WTC11 (cell line): ENCODE data around the gene GUCA2A. TPM values are rescaled to one million over a fixed set of nuclear protein-coding genes. Genes with fewer than 3 reads are reported as not detected.

Source experiments
- ATAC-seq: fragments of 200-7000 bp; cut with Tn5 transposase; 2 replicates; pipeline ENCODE4 v1.10.0; 2021; ENCODE audit warnings: mild to moderate bottlenecking, moderate library complexity
- CTCF ChIA-PET: fragments of 300-600 bp; sonication (Branson Sonifier 250); formaldehyde crosslinking; loops from one replicate; lab custom pipeline; 2021; ENCODE audit warnings: antibody characterized with exemption; lab: Charles Lee
- POLR2A ChIA-PET: fragments of 350-600 bp; sonication (Branson Sonifier 250); formaldehyde crosslinking; loops from one replicate; lab custom pipeline; 2021; ENCODE audit warnings: antibody characterized with exemption; lab: Charles Lee
- DNase-seq: peaks from one replicate; pipeline ENCODE4 v3.0.0; 2021; ENCODE audit warnings: low spot score
- H3K27ac Mint-ChIP-seq: 2 replicates; pipeline ENCODE4 v1.8.0; 2021; ENCODE audit warnings: mixed read lengths
- H3K27me3 Mint-ChIP-seq: 2 replicates; pipeline ENCODE4 v1.8.0; 2021; ENCODE audit warnings: low read depth, mild to moderate bottlenecking, moderate library complexity, mixed read lengths
- H3K36me3 Mint-ChIP-seq: 2 replicates; pipeline ENCODE4 v1.8.0; 2021; ENCODE audit warnings: mixed read lengths
- H3K4me1 Mint-ChIP-seq: 2 replicates; pipeline ENCODE4 v1.8.0; 2022; ENCODE audit warnings: mixed read lengths
- H3K4me3 Mint-ChIP-seq: 2 replicates; pipeline ENCODE4 v1.8.0; 2021; ENCODE audit warnings: mild to moderate bottlenecking, moderate library complexity, mixed read lengths
- H3K9me3 Mint-ChIP-seq: 2 replicates; pipeline ENCODE4 v1.8.0; 2021; ENCODE audit warnings: mixed read lengths
- CBFB ChIP-seq: sonication (generic); formaldehyde crosslinking; IDR thresholded peaks from 2 replicates; pipeline ENCODE4 v1.8.1; 2022; ENCODE audit warnings: mild to moderate bottlenecking, low read depth, missing genetic modification reagents
- CDX4 ChIP-seq: fragments of 250-450 bp; sonication (Bioruptor Pico); IDR thresholded peaks from 2 replicates; pipeline ENCODE4 v1.9.0; 2021; ENCODE audit warnings: moderate library complexity, mild to moderate bottlenecking, inconsistent platforms, borderline replicate concordance
- FOXP4 ChIP-seq: sonication (generic); formaldehyde crosslinking; IDR thresholded peaks from 2 replicates; pipeline ENCODE4 v1.8.0; 2022; ENCODE audit warnings: mild to moderate bottlenecking, missing genetic modification reagents
- GABPB1 ChIP-seq: sonication (generic); formaldehyde crosslinking; IDR thresholded peaks from 2 replicates; pipeline ENCODE4 v1.8.1; 2023; ENCODE audit warnings: mild to moderate bottlenecking, missing genetic modification reagents
- GRHL2 ChIP-seq: fragments of 250-450 bp; sonication (Bioruptor Pico); IDR thresholded peaks from 2 replicates; pipeline ENCODE4 v1.8.0; 2022; ENCODE audit warnings: mild to moderate bottlenecking, moderate library complexity; ENCODE audit not compliant: insufficient replicate concordance, severe bottlenecking
- GTF2I ChIP-seq: fragments of 250-450 bp; sonication (Bioruptor Pico); conservative IDR thresholded peaks from 2 replicates; pipeline ENCODE4 v1.4.0; 2021; ENCODE audit warnings: mild to moderate bottlenecking
- JAZF1 ChIP-seq: fragments of 250-450 bp; sonication (Bioruptor Pico); IDR thresholded peaks from 2 replicates; pipeline ENCODE4 v1.9.0; 2021; ENCODE audit warnings: moderate library complexity, mild to moderate bottlenecking, inconsistent platforms
- MLX ChIP-seq: sonication (generic); formaldehyde crosslinking; IDR thresholded peaks from 2 replicates; pipeline ENCODE4 v1.8.1; 2023; ENCODE audit warnings: mild to moderate bottlenecking, missing genetic modification reagents, moderate library complexity
- PREB ChIP-seq: sonication (generic); formaldehyde crosslinking; IDR thresholded peaks from 2 replicates; pipeline ENCODE4 v1.8.1; 2022; ENCODE audit warnings: mild to moderate bottlenecking, missing genetic modification reagents, moderate library complexity, borderline replicate concordance
- RELA ChIP-seq: sonication (generic); formaldehyde crosslinking; IDR thresholded peaks from 2 replicates; pipeline ENCODE4 v1.8.1; 2022; ENCODE audit warnings: missing genetic modification reagents, mild to moderate bottlenecking, borderline replicate concordance
- SMAD3 ChIP-seq: sonication (generic); formaldehyde crosslinking; IDR thresholded peaks from 2 replicates; pipeline ENCODE4 v1.8.0; 2022; ENCODE audit warnings: missing genetic modification reagents, mild to moderate bottlenecking, borderline replicate concordance
- SOX15 ChIP-seq: fragments of 250-450 bp; sonication (Bioruptor Pico); IDR thresholded peaks from 2 replicates; pipeline ENCODE4 v1.9.0; 2021; ENCODE audit warnings: mild to moderate bottlenecking
- TEAD1 ChIP-seq: sonication (generic); formaldehyde crosslinking; IDR thresholded peaks from 2 replicates; pipeline ENCODE4 v1.8.0; 2022; ENCODE audit warnings: mild to moderate bottlenecking, missing genetic modification reagents
- TP53 ChIP-seq: sonication (generic); formaldehyde crosslinking; IDR thresholded peaks from 2 replicates; pipeline ENCODE4 v1.8.1; 2023; ENCODE audit warnings: mild to moderate bottlenecking, missing genetic modification reagents
- ZBTB43 ChIP-seq: sonication (generic); formaldehyde crosslinking; IDR thresholded peaks from 2 replicates; pipeline ENCODE4 v1.8.1; 2023; ENCODE audit warnings: mild to moderate bottlenecking, missing genetic modification reagents
- ZMAT4 ChIP-seq: fragments of 250-450 bp; sonication (Bioruptor Pico); IDR thresholded peaks from 2 replicates; pipeline ENCODE4 v1.9.0; 2021; ENCODE audit warnings: mild to moderate bottlenecking
- ZNF263 ChIP-seq: sonication (generic); formaldehyde crosslinking; IDR thresholded peaks from 2 replicates; pipeline ENCODE4 v1.8.1; 2022; ENCODE audit warnings: low read depth, mild to moderate bottlenecking, moderate library complexity, missing genetic modification reagents
- ZNF317 ChIP-seq: sonication (generic); formaldehyde crosslinking; IDR thresholded peaks from 2 replicates; pipeline ENCODE4 v1.8.1; 2023; ENCODE audit warnings: low read depth, mild to moderate bottlenecking, moderate library complexity, missing genetic modification reagents, borderline replicate concordance
- ZNF396 ChIP-seq: fragments of 250-450 bp; sonication (Bioruptor Pico); IDR thresholded peaks from 2 replicates; pipeline ENCODE4 v1.8.0; 2021; ENCODE audit warnings: mild to moderate bottlenecking, moderate library complexity, borderline replicate concordance
- ZNF416 ChIP-seq: fragments of 250-450 bp; sonication (Bioruptor Pico); IDR thresholded peaks from 2 replicates; pipeline ENCODE4 v1.9.0; 2021; ENCODE audit warnings: mild to moderate bottlenecking, inconsistent platforms
- ZNF671 ChIP-seq: fragments of 250-450 bp; sonication (Bioruptor Pico); IDR thresholded peaks from 2 replicates; pipeline ENCODE4 v1.8.0; 2021; ENCODE audit warnings: mild to moderate bottlenecking
- total RNA-seq: library from RNA; stranded (reverse); gene quantifications from 3 replicates; pipeline ENCODE4 v1.2.3, GENCODE V29; 2021

GUCA2A gene
- total RNA-seq, 1 experiment from 2014 or later: not detected

- DNase-seq: no peak
- Mint-ChIP-seq H3K27ac (no peak overlapping the region), H3K9me3 (peaks cover 9% of the 10 kb centered on the region), H3K27me3 (no peaks in the 10 kb centered on the region), H3K4me3 (no peak overlapping the region), H3K4me1 (peaks cover 6% of the 10 kb centered on the region; the same call in 1 of the 2 replicates)
- CTCF ChIA-PET: interaction anchor here (0.9 to 1.0 kb wide), 2 partner anchors 16 to 32 kb away, joined by 3 read pairs; no protein-coding TSS in a partner anchor
- ATAC-seq: no peak
- POLR2A ChIA-PET: no interaction called here
- TF ChIP-seq TEAD1 (CRISPR knock-in tag): no peak
- no peak for TF ChIP-seq ZBTB43
- TF ChIP-seq CDX4 (CRISPR knock-in tag): no peak
- TF ChIP-seq JAZF1 (CRISPR knock-in tag): no peak
- no peak for TF ChIP-seq CBFB
- TF ChIP-seq ZNF396 (CRISPR knock-in tag): no peak
- no peak for TF ChIP-seq GTF2I
- no peak for TF ChIP-seq MLX (CRISPR knock-in tag)
- TF ChIP-seq GRHL2 (CRISPR knock-in tag): no peak
- TF ChIP-seq RELA (CRISPR knock-in tag): no peak
- TF ChIP-seq PREB: no peak
- TF ChIP-seq TP53: no peak
- TF ChIP-seq ZNF317 (CRISPR knock-in tag): no peak
- no peak for TF ChIP-seq SOX15 (CRISPR knock-in tag)
- TF ChIP-seq ZNF263 (CRISPR knock-in tag): no peak
- no peak for TF ChIP-seq FOXP4 (CRISPR knock-in tag)
- no peak for TF ChIP-seq SMAD3 (CRISPR knock-in tag)
- no peak for TF ChIP-seq ZMAT4
- TF ChIP-seq ZNF671 (CRISPR knock-in tag): no peak
- TF ChIP-seq, all 79 proteins: peak for 0
- no peaks in the 10 kb centered on the region for H3K36me3 Mint-ChIP-seq
Measured at GRCh38 chr1:42141978-42142377, 22.6 kb downstream of the GUCA2A start.

GRCh38 chr1:42140191-42140590 lies 24.4 kb downstream of the GUCA2A start:
- no peak overlapping the region for H3K4me3 Mint-ChIP-seq
- DNase-seq (no peak), ATAC-seq (no peak)
- H3K27me3 Mint-ChIP-seq: no peaks in the 10 kb centered on the region
- H3K36me3 Mint-ChIP-seq: no peaks in the 10 kb centered on the region
- TF ChIP-seq ZNF416 (CRISPR knock-in tag) (no peak), ZBTB43 (no peak), GABPB1 (CRISPR knock-in tag) (no peak)
- no peak overlapping the region for H3K27ac Mint-ChIP-seq
- peaks cover 6% of the 10 kb centered on the region; the same call in 1 of the 2 replicates for H3K4me1 Mint-ChIP-seq
- peaks cover 9% of the 10 kb centered on the region for H3K9me3 Mint-ChIP-seq
- ChIA-PET POLR2A (no interaction called here), CTCF (no interaction called here)
